IMR-90 (cell line): ENCODE measurements around the gene KRTAP4-5. TPM values are rescaled to one million over a fixed set of nuclear protein-coding genes. Genes with fewer than 3 reads are reported as not detected.

Experiments
- ATAC-seq: fragments of 200-7000 bp; cut with Tn5 transposase; 2 replicates; pipeline ENCODE4 v1.9.1; 2020; ENCODE audit warnings: low read depth, mild to moderate bottlenecking, moderate library complexity
- BruUV-seq: library from RNA; stranded (reverse); fragments of 400-500 nt; replicated peaks from 2 replicates; lab custom pipeline; 2021; lab: Mats Ljungman, UMichigan
- CTCF ChIA-PET: fragments of 300-600 bp; formaldehyde crosslinking; extraction: SDS; loops from one replicate; lab custom pipeline; 2021; ENCODE audit warnings: antibody characterized with exemption; lab: Yijun Ruan, JAX
- POLR2A ChIA-PET: fragments of 300-600 bp; sonication (Branson Sonifier 250); formaldehyde crosslinking; loops from one replicate; lab custom pipeline; 2022; ENCODE audit warnings: antibody characterized with exemption; ENCODE audit not compliant: unreplicated experiment; lab: Charles Lee
- DNase-seq: peaks from one replicate; pipeline ENCODE4 v3.0.0; 2013
- H2AFZ ChIP-seq: replicated peaks from 2 replicates; pipeline ENCODE3; 2013; ENCODE audit warnings: low read length, mild to moderate bottlenecking; ENCODE audit not compliant: poor library complexity
- H2AK5ac ChIP-seq: 2 replicates; pipeline ENCODE4 v1.6.1; 2013; ENCODE audit warnings: low read depth, low read length, inconsistent platforms
- H2AK9ac ChIP-seq: replicated peaks from 2 replicates; pipeline ENCODE3; 2013; ENCODE audit warnings: mild to moderate bottlenecking, low read depth, low read length, moderate library complexity; ENCODE audit not compliant: poor library complexity
- H2BK120ac ChIP-seq: 2 replicates; pipeline ENCODE4 v1.6.1; 2013; ENCODE audit warnings: low read depth, low read length, inconsistent platforms
- H2BK15ac ChIP-seq: 3 replicates; pipeline ENCODE4 v1.6.1; 2013; ENCODE audit warnings: low read depth, low read length, inconsistent platforms
- H2BK20ac ChIP-seq: 2 replicates; pipeline ENCODE4 v1.6.1; 2013; ENCODE audit warnings: low read depth, mild to moderate bottlenecking, inconsistent platforms, low read length, moderate library complexity
- H2BK5ac ChIP-seq: 2 replicates; pipeline ENCODE4 v1.6.1; 2013; ENCODE audit warnings: mild to moderate bottlenecking, low read depth, low read length, inconsistent platforms; ENCODE audit not compliant: poor library complexity, severe bottlenecking
- H3K14ac ChIP-seq: replicated peaks from 2 replicates; pipeline ENCODE4 v1.6.1; 2013; ENCODE audit warnings: low read depth, low read length, inconsistent platforms
- H3K18ac ChIP-seq: 2 replicates; pipeline ENCODE4 v1.6.1; 2013; ENCODE audit warnings: low read depth, low read length, control low read depth
- H3K23ac ChIP-seq: 2 replicates; pipeline ENCODE4 v1.6.1; 2013; ENCODE audit warnings: low read depth, low read length, inconsistent platforms
- H3K27ac ChIP-seq: 2 replicates; pipeline ENCODE4 v1.5.1; 2013; ENCODE audit warnings: mild to moderate bottlenecking, control low read depth, low read length; ENCODE audit not compliant: insufficient read depth
- H3K27me3 ChIP-seq: 2 replicates; pipeline ENCODE4 v1.6.1; 2013; ENCODE audit warnings: low read length; ENCODE audit not compliant: control insufficient read depth, insufficient read depth
- H3K36me3 ChIP-seq: 2 replicates; pipeline ENCODE4 v1.6.1; 2013; ENCODE audit warnings: low read length, mixed read lengths; ENCODE audit not compliant: control insufficient read depth, insufficient read depth
- H3K4ac ChIP-seq: 2 replicates; pipeline ENCODE4 v1.6.1; 2013; ENCODE audit warnings: low read depth, low read length, inconsistent platforms
- H3K4me1 ChIP-seq: 2 replicates; pipeline ENCODE4 v1.6.1; 2013; ENCODE audit warnings: low read length, mixed read lengths; ENCODE audit not compliant: control insufficient read depth, insufficient read depth
- H3K4me2 ChIP-seq: 2 replicates; pipeline ENCODE4 v1.6.1; 2013; ENCODE audit warnings: low read depth, mild to moderate bottlenecking, control low read depth, low read length, moderate library complexity
- H3K4me3 ChIP-seq: 2 replicates; pipeline ENCODE4 v1.5.1; 2013; ENCODE audit warnings: low read depth, mild to moderate bottlenecking, control low read depth, low read length, moderate library complexity; ENCODE audit not compliant: insufficient read depth
- H3K56ac ChIP-seq: 2 replicates; pipeline ENCODE4 v1.6.1; 2013; ENCODE audit warnings: low read length, inconsistent platforms; ENCODE audit not compliant: insufficient read depth; ENCODE audit errors: extremely low read depth
- H3K79me1 ChIP-seq, 2 experiments: 2 replicates each; pipeline ENCODE4 v1.6.1; 2013; ENCODE audit warnings: low read length in 2 of 2, inconsistent platforms in 1 of 2, low read depth in 1 of 2
- H3K9ac ChIP-seq: 2 replicates; pipeline ENCODE4 v1.6.1; 2013; ENCODE audit warnings: low read depth, low read length, control low read depth
- H3K9me1 ChIP-seq: 2 replicates; pipeline ENCODE4 v1.6.1; 2013; ENCODE audit warnings: low read length, inconsistent platforms; ENCODE audit not compliant: insufficient read depth
- H3K9me3 ChIP-seq: 2 replicates; pipeline ENCODE4 v1.6.1; 2013; ENCODE audit warnings: low read length; ENCODE audit not compliant: control insufficient read depth, insufficient read depth
- H4K20me1 ChIP-seq: 2 replicates; pipeline ENCODE4 v1.6.1; 2013; ENCODE audit warnings: low read length, inconsistent platforms; ENCODE audit not compliant: insufficient read depth
- H4K5ac ChIP-seq: 2 replicates; pipeline ENCODE4 v1.6.1; 2013; ENCODE audit warnings: mild to moderate bottlenecking, low read depth, low read length, control low read depth
- H4K8ac ChIP-seq, 2 experiments: 2 replicates each; pipeline ENCODE4 v1.6.1; 2013; ENCODE audit warnings: low read depth in 2 of 2, low read length in 2 of 2, control low read depth in 1 of 2, inconsistent platforms in 1 of 2
- H4K91ac ChIP-seq: 2 replicates; pipeline ENCODE4 v1.6.1; 2013; ENCODE audit warnings: low read depth, low read length, inconsistent platforms; ENCODE audit not compliant: insufficient read depth
- BHLHE40 ChIP-seq: fragments of 150-350 bp; IDR thresholded peaks from 2 replicates; pipeline ENCODE4 v1.6.1; 2016; ENCODE audit warnings: mild to moderate bottlenecking, low read depth, low read length
- CEBPB ChIP-seq: IDR thresholded peaks from 2 replicates; pipeline ENCODE4 v1.6.1; 2012; ENCODE audit warnings: low read depth, low read length, improper control_type of control experiment
- CTCF ChIP-seq: conservative IDR thresholded peaks from 2 replicates; pipeline ENCODE4 v1.5.1; 2012; ENCODE audit warnings: mild to moderate bottlenecking, low read depth, low read length, improper control_type of control experiment
- ELK1 ChIP-seq: fragments of 150-350 bp; IDR thresholded peaks from 2 replicates; pipeline ENCODE4 v1.6.1; 2016; ENCODE audit warnings: low read depth, mild to moderate bottlenecking, low read length, moderate library complexity, borderline replicate concordance
- FOS ChIP-seq: fragments of 150-350 bp; IDR thresholded peaks from 2 replicates; pipeline ENCODE4 v1.6.1; 2016; ENCODE audit warnings: low read depth, low read length
- MAZ ChIP-seq: IDR thresholded peaks from 2 replicates; pipeline ENCODE4 v1.6.1; 2012; ENCODE audit warnings: low read depth, mild to moderate bottlenecking, low read length, improper control_type of control experiment, moderate library complexity, borderline replicate concordance
- MXI1 ChIP-seq: IDR thresholded peaks from 2 replicates; pipeline ENCODE4 v1.6.1; 2012; ENCODE audit warnings: low read depth, mild to moderate bottlenecking, low read length, moderate library complexity, borderline replicate concordance
- RCOR1 ChIP-seq: IDR thresholded peaks from 2 replicates; pipeline ENCODE4 v1.6.1; 2012; ENCODE audit warnings: mild to moderate bottlenecking, low read length, improper control_type of control experiment; ENCODE audit not compliant: insufficient replicate concordance
- RFX5 ChIP-seq: IDR thresholded peaks from 2 replicates; pipeline ENCODE4 v1.8.0; 2012; ENCODE audit warnings: low read depth, mild to moderate bottlenecking, low read length, moderate library complexity
- SMC3 ChIP-seq: fragments of 150-350 bp; IDR thresholded peaks from 2 replicates; pipeline ENCODE4 v1.6.1; 2016; ENCODE audit warnings: low read depth, mild to moderate bottlenecking, antibody characterized with exemption, low read length, moderate library complexity
- USF2 ChIP-seq: fragments of 150-350 bp; IDR thresholded peaks from 2 replicates; pipeline ENCODE4 v1.6.1; 2017; ENCODE audit warnings: mild to moderate bottlenecking, antibody characterized with exemption, low read length, low read depth
- WGBS, 2 experiments: methylation state at CpG; one replicate each; pipeline versions ENCODE4 v1.1.5 to v1.1.7; 2013; ENCODE audit warnings: missing lambda C conversion rate in 2 of 2; ENCODE audit not compliant: insufficient read length in 1 of 2; ENCODE audit errors: extremely low coverage in 2 of 2; 5-methylcytosine and 5-hydroxymethylcytosine counted together
- dilution Hi-C: fragments of 300-500 bp; cut with HindIII; formaldehyde crosslinking; loops from one replicate; pipeline ENCODE4 v1.14.3; 2018; ENCODE audit warnings: low sequenced_read_pairs; ENCODE audit not compliant: unreplicated experiment
- in situ Hi-C: fragments of 300-500 bp; cut with MboI; formaldehyde crosslinking; loops from 3 replicates; pipeline ENCODE4 v1.14.3; 2019; ENCODE audit warnings: low sequenced_read_pairs, inconsistent platforms, mixed read lengths
- intact Hi-C: fragments of 100-400 bp; cut with micrococcal nuclease; formaldehyde crosslinking; loops from 2 replicates; pipeline ENCODE4 v1.10.0; 2022
- polyA plus RNA-seq, 3 experiments: library from polyadenylated mRNA; depleted of rRNA; stranded (reverse); fragments of >200 nt; gene quantifications; 2 replicates each; pipeline ENCODE4 v1.2.3, GENCODE V29; 2012; ENCODE audit warnings: low replicate concordance in 1 of 3
- total RNA-seq: library from RNA; depleted of rRNA; stranded (reverse); fragments of >200 nt; gene quantifications from 2 replicates; pipeline ENCODE4 v1.2.3, GENCODE V29; 2012

KRTAP4-5 gene
- total and polyA plus RNA-seq, 2 of the 4 experiments (the other 2 are of a cell fraction), result not detected

- no peaks in the 10 kb centered on the region for H3K4me1 ChIP-seq
- no peak within 1 kb of the TSS for H3K4me3 ChIP-seq
- no peaks in the 10 kb centered on the region for H3K9me3 ChIP-seq
- H2AK9ac ChIP-seq, result no peak within 1 kb of the TSS
- no peak within 1 kb of the TSS for H2BK120ac ChIP-seq
- H4K20me1 ChIP-seq, result no peaks in the 10 kb centered on the region
- BruUV-seq, result no TSS peak
- no peak within 1 kb of the TSS for H3K56ac ChIP-seq
- TF ChIP-seq BHLHE40 (no peak), CTCF (no peak), RFX5 (no peak), SMC3 (no peak), CEBPB (no peak), MAZ (no peak), MXI1 (no peak), USF2 (no peak), FOS (no peak), ELK1 (no peak), RCOR1 (no peak)
- no peak within 1 kb of the TSS for H4K91ac ChIP-seq
- DNase-seq, result no peak
- no peak within 1 kb of the TSS for H2BK5ac ChIP-seq
- no peaks in the 10 kb centered on the region for H3K9me1 ChIP-seq
- ChIA-PET CTCF (no interaction called here), POLR2A (no interaction called here)
- no peak within 1 kb of the TSS for H3K27ac ChIP-seq
- H2BK15ac ChIP-seq, result no peak within 1 kb of the TSS
- no peaks in the 10 kb centered on the region for H3K36me3 ChIP-seq
- H4K8ac ChIP-seq, result no peak within 1 kb of the TSS
- no CpG with 5 or more reads among the region's 1 CpG for WGBS, 2 experiments
- H4K5ac ChIP-seq, result no peak within 1 kb of the TSS
- H3K27me3 ChIP-seq, result no peaks in the 10 kb centered on the region
- no peak within 1 kb of the TSS for H3K14ac ChIP-seq
- no peaks in the 10 kb centered on the region for H3K79me1 ChIP-seq
- no peak for ATAC-seq
- H3K9ac ChIP-seq, result no peak within 1 kb of the TSS
- intact Hi-C loops (no loop called here), in situ Hi-C loops (no loop called here), dilution Hi-C loops (no loop called here)
- H3K4ac ChIP-seq, result no peak within 1 kb of the TSS
- H2AFZ ChIP-seq, result no peak within 1 kb of the TSS
- no peak within 1 kb of the TSS for H2AK5ac ChIP-seq
- no peak within 1 kb of the TSS for H3K18ac ChIP-seq
- H3K4me2 ChIP-seq, result no peak within 1 kb of the TSS
- no peak within 1 kb of the TSS for H2BK20ac ChIP-seq
- no peak within 1 kb of the TSS for H3K23ac ChIP-seq
These were observed 18.5 kb upstream of the KRTAP4-5 start, which contains the start of gene KRTAP4-3 for GRCh38 chr17:41168121-41168520. Gene KRTAP4-3 (minus strand): TSS chr17:41168221. CDS start chr17:41168172, 49 bp downstream.
